AG10803 (cell line): ENCODE data around the gene GNAI3.
A peak's percentile ranks its signal among the peaks of the same experiment; 100 is the strongest.

Experiments
- DNase-seq: peaks from one replicate; pipeline ENCODE4 v3.0.0; 2010; ENCODE audit warnings: low read depth
- H3K4me3 ChIP-seq: 2 replicates; pipeline ENCODE4 v1.5.1; 2011; ENCODE audit warnings: mild to moderate bottlenecking, low read length, control low read depth
- TF ChIP-seq, protein P1 (sequence below): conservative IDR thresholded peaks from 2 replicates; pipeline ENCODE4 v1.5.1; 2011; ENCODE audit warnings: mild to moderate bottlenecking, low read length, control low read depth, inconsistent platforms

GNAI3 gene

DNA sequence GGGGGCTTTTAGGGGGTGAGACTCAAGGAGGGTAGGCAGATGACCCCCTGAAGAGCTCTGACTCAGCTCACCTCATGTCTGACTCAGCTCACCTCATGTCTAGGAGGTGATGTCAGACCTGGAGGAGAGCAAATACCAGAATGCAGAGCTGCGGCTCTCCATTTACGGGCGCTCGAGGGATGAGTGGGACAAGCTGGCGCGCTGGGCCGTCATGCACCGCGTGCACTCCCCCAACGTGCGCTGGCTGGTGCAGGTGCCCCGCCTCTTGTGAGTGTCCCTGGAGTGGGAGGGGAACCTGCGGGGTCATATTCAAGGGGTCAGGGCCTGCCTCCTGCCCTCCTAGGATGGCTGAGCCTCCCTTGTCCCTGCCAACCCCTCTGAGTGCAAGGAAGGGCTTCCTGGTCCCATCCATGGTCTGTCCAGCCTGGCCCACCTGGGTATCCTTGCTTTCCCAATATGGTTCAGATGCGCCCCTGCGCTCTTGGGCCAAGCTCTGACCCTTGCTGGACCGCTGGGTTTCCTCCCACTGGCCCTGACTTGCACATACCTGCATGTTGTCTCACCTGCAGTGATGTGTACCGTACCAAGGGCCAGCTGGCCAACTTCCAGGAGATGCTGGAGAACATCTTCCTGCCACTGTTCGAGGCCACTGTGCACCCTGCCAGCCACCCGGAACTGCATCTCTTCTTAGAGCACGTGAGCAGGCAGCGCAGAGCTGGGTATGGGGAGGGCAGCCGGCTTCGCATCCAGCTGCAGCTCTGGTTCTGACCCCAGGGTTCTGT lies 80.3 kb downstream of the GNAI3 start:
- TF ChIP-seq, protein P1, sequence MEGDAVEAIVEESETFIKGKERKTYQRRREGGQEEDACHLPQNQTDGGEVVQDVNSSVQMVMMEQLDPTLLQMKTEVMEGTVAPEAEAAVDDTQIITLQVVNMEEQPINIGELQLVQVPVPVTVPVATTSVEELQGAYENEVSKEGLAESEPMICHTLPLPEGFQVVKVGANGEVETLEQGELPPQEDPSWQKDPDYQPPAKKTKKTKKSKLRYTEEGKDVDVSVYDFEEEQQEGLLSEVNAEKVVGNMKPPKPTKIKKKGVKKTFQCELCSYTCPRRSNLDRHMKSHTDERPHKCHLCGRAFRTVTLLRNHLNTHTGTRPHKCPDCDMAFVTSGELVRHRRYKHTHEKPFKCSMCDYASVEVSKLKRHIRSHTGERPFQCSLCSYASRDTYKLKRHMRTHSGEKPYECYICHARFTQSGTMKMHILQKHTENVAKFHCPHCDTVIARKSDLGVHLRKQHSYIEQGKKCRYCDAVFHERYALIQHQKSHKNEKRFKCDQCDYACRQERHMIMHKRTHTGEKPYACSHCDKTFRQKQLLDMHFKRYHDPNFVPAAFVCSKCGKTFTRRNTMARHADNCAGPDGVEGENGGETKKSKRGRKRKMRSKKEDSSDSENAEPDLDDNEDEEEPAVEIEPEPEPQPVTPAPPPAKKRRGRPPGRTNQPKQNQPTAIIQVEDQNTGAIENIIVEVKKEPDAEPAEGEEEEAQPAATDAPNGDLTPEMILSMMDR = no peak
- DNase-seq = no peak
- no peak overlapping the region for H3K4me3 ChIP-seq

DNA sequence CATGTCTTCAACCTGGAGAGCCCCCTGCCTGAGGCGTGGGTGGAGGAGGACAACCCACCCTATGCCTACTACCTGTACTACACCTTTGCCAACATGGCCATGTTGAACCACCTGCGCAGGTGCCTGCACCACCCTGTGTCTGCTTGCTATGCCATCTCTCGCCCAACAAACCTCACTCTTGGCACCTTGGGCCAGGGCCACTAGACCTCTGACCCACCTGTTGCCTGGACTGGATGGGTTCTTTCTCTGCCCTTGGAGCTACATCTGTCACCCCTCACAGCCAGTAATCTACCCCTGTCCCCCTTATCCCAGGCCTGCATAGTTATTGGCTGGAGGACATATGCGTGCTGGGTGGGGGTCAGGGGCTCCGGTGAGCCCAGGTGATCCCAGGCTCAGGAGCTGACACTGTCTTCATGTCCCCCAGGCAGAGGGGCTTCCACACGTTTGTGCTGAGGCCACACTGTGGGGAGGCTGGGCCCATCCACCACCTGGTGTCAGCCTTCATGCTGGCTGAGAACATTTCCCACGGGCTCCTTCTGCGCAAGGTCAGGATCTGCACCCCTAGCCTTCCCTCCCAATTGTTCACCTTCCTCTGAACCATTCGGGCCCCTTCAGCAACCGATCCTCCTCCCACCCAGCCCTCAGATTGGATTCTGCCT lies 81.1 kb downstream of the GNAI3 start:
- no peak for DNase-seq
- no peak overlapping the region for H3K4me3 ChIP-seq
- TF ChIP-seq, protein P1 = no peak

DNA sequence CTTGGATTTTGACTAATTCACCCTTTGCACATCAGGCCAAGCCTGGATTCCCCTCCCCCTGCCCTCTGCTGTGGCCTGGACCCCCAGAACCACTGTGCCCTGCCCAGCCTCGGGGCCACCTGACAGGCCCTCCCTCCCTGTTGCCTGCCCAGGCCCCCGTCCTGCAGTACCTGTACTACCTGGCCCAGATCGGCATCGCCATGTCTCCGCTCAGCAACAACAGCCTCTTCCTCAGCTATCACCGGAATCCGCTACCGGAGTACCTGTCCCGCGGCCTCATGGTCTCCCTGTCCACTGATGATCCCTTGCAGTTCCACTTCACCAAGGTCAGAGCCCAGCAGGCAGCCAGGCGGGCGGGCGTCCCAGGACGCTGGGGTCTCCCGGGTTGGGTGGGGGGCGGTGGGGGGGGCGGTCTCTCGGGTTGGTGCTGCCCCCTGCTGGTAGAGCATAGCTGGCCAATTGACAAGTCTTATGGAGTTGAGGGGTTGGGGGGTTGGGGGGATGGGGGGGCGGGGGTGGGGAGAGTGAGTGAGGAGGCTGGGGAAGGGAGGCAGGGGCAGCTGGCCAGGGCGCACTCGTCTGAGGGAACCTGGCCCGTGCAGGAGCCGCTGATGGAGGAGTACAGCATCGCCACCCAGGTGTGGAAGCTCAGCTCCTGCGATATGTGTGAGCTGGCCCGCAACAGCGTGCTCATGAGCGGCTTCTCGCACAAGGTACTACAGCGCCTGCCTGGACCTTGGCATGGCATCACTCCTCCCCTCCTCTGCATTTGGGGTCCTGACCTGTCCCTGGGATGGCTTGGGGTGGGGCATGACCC lies 81.9 kb downstream of the GNAI3 start:
- no peak for DNase-seq
- H3K4me3 ChIP-seq = no peak overlapping the region
- TF ChIP-seq, protein P1 = peak; percentile 1; the same call in 1 of the 2 replicates

DNA sequence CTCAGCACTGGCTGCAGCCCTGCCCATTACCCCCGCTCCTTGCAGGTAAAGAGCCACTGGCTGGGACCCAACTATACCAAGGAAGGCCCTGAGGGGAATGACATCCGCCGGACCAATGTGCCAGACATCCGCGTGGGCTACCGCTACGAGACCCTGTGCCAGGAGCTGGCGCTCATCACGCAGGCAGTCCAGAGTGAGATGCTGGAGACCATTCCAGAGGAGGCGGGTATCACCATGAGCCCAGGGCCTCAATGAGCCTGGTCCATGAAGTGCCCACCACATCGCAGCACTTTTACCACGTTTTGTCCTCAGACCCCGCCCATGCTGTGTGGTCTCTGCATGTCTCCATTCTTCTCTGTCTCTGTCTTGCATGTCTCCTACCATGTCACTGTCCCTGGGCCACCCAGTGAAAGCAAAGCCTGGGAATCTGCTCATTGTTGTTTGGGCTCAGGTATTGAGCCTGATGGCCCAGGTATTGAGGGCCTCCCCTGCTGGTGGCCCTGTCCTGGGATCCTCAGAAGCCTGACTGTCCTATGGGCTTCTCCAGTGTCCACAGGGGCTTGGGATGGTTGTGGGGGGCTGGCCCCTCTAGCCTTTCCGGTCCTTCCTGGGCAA lies 82.6 kb downstream of the GNAI3 start:
- H3K4me3 ChIP-seq = no peak overlapping the region
- TF ChIP-seq, protein P1 = no peak; the same call in 1 of the 2 replicates
- DNase-seq = no peak

DNA sequence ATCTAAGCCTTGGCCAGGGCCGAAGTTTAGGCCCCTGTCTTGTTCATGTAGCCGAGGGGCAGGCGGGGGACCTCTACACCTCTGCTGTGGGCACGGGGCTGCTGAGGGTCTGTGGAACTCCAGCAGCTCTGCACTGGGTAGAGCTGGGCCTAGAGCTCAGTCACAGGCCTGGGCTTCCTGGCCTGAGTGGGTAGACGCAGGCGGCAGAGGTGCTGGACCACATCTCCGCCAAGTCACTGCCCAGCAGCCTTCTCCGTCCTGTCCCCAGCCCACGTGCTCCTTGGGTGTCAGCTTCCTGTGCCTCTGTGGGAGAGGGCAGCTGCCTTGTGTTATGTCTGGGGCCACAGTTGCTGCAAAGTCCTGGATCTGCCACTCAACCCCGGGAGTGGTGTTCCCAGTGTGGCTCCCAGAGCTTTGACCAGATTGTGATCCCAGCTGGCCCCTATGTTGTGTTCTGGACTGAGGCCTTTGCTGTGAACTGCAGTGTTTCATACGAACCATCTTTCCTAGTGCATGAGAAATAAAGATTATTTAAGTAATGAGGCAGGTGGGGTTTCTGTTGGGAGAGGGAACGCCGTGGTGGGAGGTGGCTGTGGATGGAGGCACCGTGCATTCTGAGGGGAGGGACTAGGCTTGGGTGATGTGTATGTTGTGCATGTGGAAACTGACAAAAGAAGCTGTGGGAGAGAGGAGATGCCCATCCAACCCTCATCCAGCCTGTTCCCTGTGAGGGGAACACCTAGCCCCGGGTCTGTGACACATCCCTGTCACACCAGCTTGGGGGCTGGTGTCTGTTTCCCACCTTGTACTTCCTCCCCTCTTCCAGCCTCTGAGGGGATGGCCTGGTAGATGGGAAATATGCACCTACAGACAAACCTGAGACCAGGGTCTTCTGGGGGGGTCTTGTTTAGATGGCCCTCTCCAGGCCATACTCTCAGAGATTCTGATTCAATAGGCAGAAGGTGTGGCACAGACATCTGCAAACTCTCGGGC lies 83.4 kb downstream of the GNAI3 start:
- no peak overlapping the region for H3K4me3 ChIP-seq
- no peak for DNase-seq
- TF ChIP-seq, protein P1 = no peak
